ENCODE data around the gene LHPP.
A peak's percentile ranks its signal among the peaks of the same experiment; 100 is the strongest.

Gene LHPP

DNA sequence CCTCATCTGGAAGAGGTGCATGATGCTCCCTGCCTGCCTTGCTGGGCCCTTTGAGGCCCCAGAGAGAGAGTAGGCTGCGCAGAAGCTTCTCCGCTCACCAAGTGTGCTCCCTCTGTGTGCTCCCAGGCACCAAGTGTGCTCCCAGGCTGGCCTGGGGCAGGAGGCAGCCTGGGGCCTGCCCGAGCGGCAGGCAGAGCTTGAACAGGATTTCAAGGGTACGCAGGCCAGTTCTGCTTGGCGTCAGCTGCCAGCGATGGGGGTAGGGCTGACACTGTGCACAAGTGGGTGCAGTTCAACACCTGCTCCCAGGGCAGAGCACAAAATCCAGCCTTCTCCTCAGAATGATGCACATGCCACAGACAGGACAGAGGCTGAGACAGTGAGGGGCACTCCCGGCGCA lies 162.8 kb downstream of the LHPP start:
- peaks cover 2 to 50% (median 40%) of the 10 kb centered on the region in 4 experiments for H3K4me1 ChIP-seq (ENCODE audit: control extremely low read depth in 1 of 4, control insufficient read depth in 4 of 4, insufficient read depth in 4 of 4, low read length in 3 of 4)
- CTCF ChIA-PET, result interaction anchor here (1.0 to 1.7 kb wide), 2 partner anchors 9 kb away, joined by 4 read pairs; no protein-coding TSS in a partner anchor
- no peak overlapping the region for H3K27ac ChIP-seq (ENCODE audit: insufficient read depth in 1 of 2, low read depth in 1 of 2, low read length in 2 of 2, poor library complexity in 1 of 2, severe bottlenecking in 2 of 2)

DNA sequence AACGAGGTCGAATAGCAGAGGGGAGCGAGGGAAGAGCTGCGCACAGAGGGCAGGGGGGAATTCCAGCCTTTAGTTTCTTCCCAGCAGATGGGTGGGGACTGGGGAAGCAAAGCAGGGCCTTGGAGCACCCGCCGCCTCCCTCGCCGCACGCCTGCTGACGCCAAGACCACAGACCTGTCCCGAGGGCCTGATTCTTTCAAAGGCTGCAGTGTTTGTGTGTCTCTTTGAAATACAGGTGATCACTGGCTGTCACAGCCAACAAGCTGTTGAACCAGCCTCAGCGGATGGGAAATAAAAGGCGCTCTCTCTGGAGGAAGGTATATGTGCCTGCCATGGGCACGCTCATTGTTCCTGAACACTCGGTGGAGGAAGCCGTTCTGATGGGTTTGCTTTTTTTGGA lies 163.3 kb downstream of the LHPP start:
- H3K27me3 ChIP-seq (replicated peaks in 2 of 5; ENCODE audit: control insufficient read depth in 4 of 5, insufficient read depth in 5 of 5, low read length in 4 of 5), result no peaks in the 10 kb centered on the region
- CTCF ChIA-PET, result interaction anchor here (1.0 to 1.7 kb wide), 3 partner anchors 8 to 116 kb away, joined by 3 to 4 read pairs (median 4); no protein-coding TSS in a partner anchor
- POLR2A ChIA-PET, result no interaction called here
- no peak overlapping the region for H3K4me3 ChIP-seq (ENCODE audit: control insufficient read depth in 1 of 7, extremely low read depth in 1 of 7, insufficient read depth in 4 of 7, low read depth in 2 of 7, low read length in 6 of 7)
- peaks cover 0 to 34% (median 12%) of the 10 kb centered on the region in 4 experiments for H3K36me3 ChIP-seq (ENCODE audit: control insufficient read depth in 4 of 4, insufficient read depth in 4 of 4, low read length in 3 of 4)
- H3K27ac ChIP-seq (ENCODE audit: insufficient read depth in 1 of 2, low read depth in 1 of 2, low read length in 2 of 2, poor library complexity in 1 of 2, severe bottlenecking in 2 of 2), result no peak overlapping the region
- H3K9me3 ChIP-seq (ENCODE audit: control extremely low read depth in 1 of 5, control insufficient read depth in 4 of 5, insufficient read depth in 2 of 5, low read depth in 1 of 5, low read length in 4 of 5), result no peaks in the 10 kb centered on the region
- peaks cover 2 to 50% (median 41%) of the 10 kb centered on the region in 4 experiments for H3K4me1 ChIP-seq (ENCODE audit: control extremely low read depth in 1 of 4, control insufficient read depth in 4 of 4, insufficient read depth in 4 of 4, low read length in 3 of 4)
- DNase-seq, result no peak
- WGBS (ENCODE audit: insufficient coverage), result 96% methylated on average over 16 of the region's 16 CpGs

More for the DNA sequence above, 162.8 kb downstream of the LHPP start:
- Histone ChIP-seq H3K36me3 (ENCODE audit: control insufficient read depth in 4 of 4, insufficient read depth in 4 of 4, low read length in 3 of 4) (peaks cover 0 to 34% (median 12%) of the 10 kb centered on the region in 4 experiments), H3K9me3 (ENCODE audit: control extremely low read depth in 1 of 5, control insufficient read depth in 4 of 5, insufficient read depth in 2 of 5, low read depth in 1 of 5, low read length in 4 of 5) (no peaks in the 10 kb centered on the region), H3K27me3 (replicated peaks in 2 of 5; ENCODE audit: control insufficient read depth in 4 of 5, insufficient read depth in 5 of 5, low read length in 4 of 5) (no peaks in the 10 kb centered on the region), H3K4me3 (ENCODE audit: control insufficient read depth in 1 of 7, extremely low read depth in 1 of 7, insufficient read depth in 4 of 7, low read depth in 2 of 7, low read length in 6 of 7) (no peak overlapping the region)
- no peak for DNase-seq
- POLR2A ChIA-PET, result no interaction called here
- 93% methylated on average over 9 of the region's 9 CpGs for WGBS (ENCODE audit: insufficient coverage)

DNA sequence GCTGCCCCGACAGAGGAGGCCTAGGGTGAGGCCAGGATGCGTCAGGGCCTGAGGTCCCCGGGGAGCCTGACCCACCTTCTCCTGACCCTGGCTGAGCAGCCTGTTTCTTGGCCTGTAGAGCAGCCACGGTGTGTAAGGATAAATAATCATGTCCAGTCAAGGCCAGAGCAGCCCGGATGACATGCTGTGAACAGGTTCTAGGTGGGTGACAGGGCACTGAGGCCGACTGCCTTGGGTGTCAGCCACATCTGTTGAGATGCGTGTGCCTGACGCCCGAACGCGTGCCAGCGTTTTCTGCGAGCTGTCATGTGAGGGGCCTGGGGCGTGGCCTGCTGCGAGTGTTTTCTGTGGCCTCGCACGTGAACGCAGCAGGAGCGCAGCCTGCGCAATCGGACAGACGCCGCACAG lies 164.2 kb downstream of the LHPP start:
- peaks cover 2 to 49% (median 36%) of the 10 kb centered on the region in 4 experiments for H3K4me1 ChIP-seq (ENCODE audit: control extremely low read depth in 1 of 4, control insufficient read depth in 4 of 4, insufficient read depth in 4 of 4, low read length in 3 of 4)
- H3K36me3 ChIP-seq (ENCODE audit: control insufficient read depth in 4 of 4, insufficient read depth in 4 of 4, low read length in 3 of 4), result peaks cover 0 to 30% (median 11%) of the 10 kb centered on the region in 4 experiments
- peak overlapping the region in 1 of 2 experiments; percentile 5 for H3K27ac ChIP-seq (ENCODE audit: insufficient read depth in 1 of 2, low read depth in 1 of 2, low read length in 2 of 2, poor library complexity in 1 of 2, severe bottlenecking in 2 of 2)
- 92% methylated on average over 23 of the region's 23 CpGs for WGBS (ENCODE audit: insufficient coverage)
- no peak for DNase-seq
- H3K27me3 ChIP-seq (replicated peaks in 2 of 5; ENCODE audit: control insufficient read depth in 4 of 5, insufficient read depth in 5 of 5, low read length in 4 of 5), result no peaks in the 10 kb centered on the region
- POLR2A ChIA-PET, result no interaction called here
- CTCF ChIA-PET, result interaction anchor here (1.0 to 4.1 kb wide), 4 partner anchors 8 to 116 kb away, joined by 3 to 21 read pairs (median 4); no protein-coding TSS in a partner anchor
- H3K9me3 ChIP-seq (ENCODE audit: control extremely low read depth in 1 of 5, control insufficient read depth in 4 of 5, insufficient read depth in 2 of 5, low read depth in 1 of 5, low read length in 4 of 5), result no peaks in the 10 kb centered on the region
- H3K4me3 ChIP-seq (ENCODE audit: control insufficient read depth in 1 of 7, extremely low read depth in 1 of 7, insufficient read depth in 4 of 7, low read depth in 2 of 7, low read length in 6 of 7), result no peak overlapping the region

DNA sequence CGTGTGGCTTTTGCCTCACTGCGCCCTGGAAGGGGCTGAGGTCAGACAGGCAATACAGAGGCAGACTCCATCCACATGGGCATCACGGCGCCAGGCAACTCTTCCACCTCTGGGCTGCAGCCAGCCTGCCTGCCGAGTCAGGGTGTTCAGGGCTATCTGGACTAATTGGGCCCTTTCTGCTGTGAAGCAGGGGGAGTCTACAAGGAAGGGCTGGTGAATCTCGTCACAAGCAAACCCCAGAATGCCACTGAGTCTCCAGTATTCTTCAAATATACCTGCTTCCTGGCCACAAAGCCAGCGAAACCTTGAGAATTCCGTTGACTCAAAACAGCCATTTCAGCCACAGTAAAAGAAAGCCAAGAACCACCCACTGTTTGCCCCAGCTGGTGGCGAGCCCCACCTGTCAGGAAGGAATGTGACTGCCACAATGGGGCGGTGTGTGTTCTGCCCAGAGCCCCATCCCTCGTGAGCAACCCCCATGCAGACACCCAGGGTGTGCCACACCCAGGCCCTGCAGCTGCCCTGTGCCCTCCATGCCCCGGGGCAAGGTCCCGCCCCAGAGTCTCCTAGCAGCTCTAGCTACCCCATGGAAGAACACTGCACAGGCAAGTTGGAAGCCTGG lies 165.2 kb downstream of the LHPP start:
- H3K27ac ChIP-seq (ENCODE audit: insufficient read depth in 1 of 2, low read depth in 1 of 2, low read length in 2 of 2, poor library complexity in 1 of 2, severe bottlenecking in 2 of 2), result no peak overlapping the region
- no peaks in the 10 kb centered on the region for H3K9me3 ChIP-seq (ENCODE audit: control extremely low read depth in 1 of 5, control insufficient read depth in 4 of 5, insufficient read depth in 2 of 5, low read depth in 1 of 5, low read length in 4 of 5)
- peaks cover 0 to 29% (median 10%) of the 10 kb centered on the region in 4 experiments for H3K36me3 ChIP-seq (ENCODE audit: control insufficient read depth in 4 of 4, insufficient read depth in 4 of 4, low read length in 3 of 4)
- H3K27me3 ChIP-seq (replicated peaks in 2 of 5; ENCODE audit: control insufficient read depth in 4 of 5, insufficient read depth in 5 of 5, low read length in 4 of 5), result no peaks in the 10 kb centered on the region
- peak in 1 of 3 donors; percentile 36 for DNase-seq
- 69% methylated on average over 11 of the region's 13 CpGs for WGBS (ENCODE audit: insufficient coverage)
- CTCF ChIA-PET, result interaction anchor here (0.9 to 4.1 kb wide), 11 partner anchors 8 to 115 kb away, joined by 3 to 21 read pairs (median 5); no protein-coding TSS in a partner anchor
- no peak overlapping the region for H3K4me3 ChIP-seq (ENCODE audit: control insufficient read depth in 1 of 7, extremely low read depth in 1 of 7, insufficient read depth in 4 of 7, low read depth in 2 of 7, low read length in 6 of 7)
- POLR2A ChIA-PET, result no interaction called here
- H3K4me1 ChIP-seq (ENCODE audit: control extremely low read depth in 1 of 4, control insufficient read depth in 4 of 4, insufficient read depth in 4 of 4, low read length in 3 of 4), result peaks cover 2 to 44% (median 35%) of the 10 kb centered on the region in 4 experiments

DNA sequence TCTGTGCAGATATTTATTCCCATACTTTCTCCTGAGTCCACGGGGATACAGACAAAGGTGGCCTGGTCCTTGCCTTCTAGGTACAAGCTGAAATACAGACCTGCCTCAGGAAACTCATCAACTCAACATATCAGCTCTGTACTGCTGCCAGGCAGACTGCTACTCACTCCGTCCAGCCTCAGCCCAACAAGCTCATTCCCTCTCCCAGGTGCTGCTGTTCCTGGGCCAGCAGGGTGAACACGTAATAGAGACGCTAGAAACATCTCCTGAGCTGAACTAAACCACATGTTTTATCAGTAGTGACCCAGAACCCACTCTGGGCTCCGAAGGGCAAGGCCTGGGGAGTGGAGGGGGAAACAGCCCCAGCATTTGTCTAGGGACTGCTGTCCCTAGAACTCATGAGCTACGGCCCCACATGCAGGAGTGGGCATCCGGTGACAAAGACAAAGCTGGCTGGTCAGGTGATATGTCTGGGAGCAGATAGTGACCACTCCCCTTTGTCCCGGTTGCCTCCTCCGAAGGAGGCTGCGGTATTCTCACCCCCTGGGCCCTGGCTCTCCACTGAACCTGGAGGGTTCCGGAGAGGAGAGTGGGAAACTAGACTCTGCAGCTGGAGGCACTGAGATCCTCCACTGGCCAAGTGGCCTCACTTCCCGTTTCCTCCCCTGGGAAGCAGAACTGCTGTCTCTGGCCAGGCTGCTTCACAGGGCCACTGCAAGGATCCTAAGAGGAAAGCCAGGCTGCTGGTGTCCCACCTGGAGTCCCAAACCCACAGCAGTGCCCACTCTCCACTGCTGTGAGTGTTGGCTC lies 166.4 kb downstream of the LHPP start:
- no peaks in the 10 kb centered on the region for H3K9me3 ChIP-seq (ENCODE audit: control extremely low read depth in 1 of 5, control insufficient read depth in 4 of 5, insufficient read depth in 2 of 5, low read depth in 1 of 5, low read length in 4 of 5)
- 91% methylated on average over 10 of the region's 12 CpGs for WGBS (ENCODE audit: insufficient coverage)
- H3K4me1 ChIP-seq (ENCODE audit: control extremely low read depth in 1 of 4, control insufficient read depth in 4 of 4, insufficient read depth in 4 of 4, low read length in 3 of 4), result peaks cover 2 to 49% (median 37%) of the 10 kb centered on the region in 4 experiments
- CTCF ChIA-PET, result interaction anchor here (1.0 to 4.1 kb wide), 13 partner anchors 9 to 118 kb away, joined by 3 to 21 read pairs (median 4); no protein-coding TSS in a partner anchor
- no peak overlapping the region for H3K27ac ChIP-seq (ENCODE audit: insufficient read depth in 1 of 2, low read depth in 1 of 2, low read length in 2 of 2, poor library complexity in 1 of 2, severe bottlenecking in 2 of 2)
- peak in 1 of 3 donors; percentile 32 for DNase-seq
- no peak overlapping the region for H3K4me3 ChIP-seq (ENCODE audit: control insufficient read depth in 1 of 7, extremely low read depth in 1 of 7, insufficient read depth in 4 of 7, low read depth in 2 of 7, low read length in 6 of 7)
- peaks cover 0 to 22% (median 5%) of the 10 kb centered on the region in 4 experiments for H3K36me3 ChIP-seq (ENCODE audit: control insufficient read depth in 4 of 4, insufficient read depth in 4 of 4, low read length in 3 of 4)
- POLR2A ChIA-PET, result no interaction called here
- no peaks in the 10 kb centered on the region for H3K27me3 ChIP-seq (replicated peaks in 2 of 5; ENCODE audit: control insufficient read depth in 4 of 5, insufficient read depth in 5 of 5, low read length in 4 of 5)

DNA sequence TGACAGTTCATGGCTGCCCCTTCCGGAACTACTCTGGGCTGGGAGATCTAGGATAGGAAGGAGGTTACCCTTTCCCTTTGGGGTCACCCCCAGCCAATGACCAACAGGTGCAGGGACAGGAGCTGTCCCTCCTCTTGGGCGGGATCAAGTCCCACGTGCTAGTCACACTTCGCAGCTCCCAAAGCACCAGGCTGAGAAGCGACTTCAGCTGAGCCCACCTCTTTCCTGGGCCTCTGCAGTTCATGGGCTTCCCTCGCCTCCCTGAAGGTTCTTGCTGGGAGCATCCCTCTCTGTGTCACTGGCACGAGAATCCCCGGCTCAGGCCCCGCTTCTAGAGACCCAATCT lies 167.0 kb downstream of the LHPP start:
- Histone ChIP-seq H3K36me3 (ENCODE audit: control insufficient read depth in 4 of 4, insufficient read depth in 4 of 4, low read length in 3 of 4) (peaks cover 0 to 17% (median 2%) of the 10 kb centered on the region in 4 experiments), H3K27me3 (replicated peaks in 2 of 5; ENCODE audit: control insufficient read depth in 4 of 5, insufficient read depth in 5 of 5, low read length in 4 of 5) (no peaks in the 10 kb centered on the region), H3K4me3 (ENCODE audit: control insufficient read depth in 1 of 7, extremely low read depth in 1 of 7, insufficient read depth in 4 of 7, low read depth in 2 of 7, low read length in 6 of 7) (no peak overlapping the region), H3K4me1 (ENCODE audit: control extremely low read depth in 1 of 4, control insufficient read depth in 4 of 4, insufficient read depth in 4 of 4, low read length in 3 of 4) (peaks cover 2 to 49% (median 37%) of the 10 kb centered on the region in 4 experiments), H3K9me3 (ENCODE audit: control extremely low read depth in 1 of 5, control insufficient read depth in 4 of 5, insufficient read depth in 2 of 5, low read depth in 1 of 5, low read length in 4 of 5) (no peaks in the 10 kb centered on the region), H3K27ac (ENCODE audit: insufficient read depth in 1 of 2, low read depth in 1 of 2, low read length in 2 of 2, poor library complexity in 1 of 2, severe bottlenecking in 2 of 2) (no peak overlapping the region)
- no peak for DNase-seq
- 95% methylated on average over 8 of the region's 9 CpGs for WGBS (ENCODE audit: insufficient coverage)
- CTCF ChIA-PET, result interaction anchor here (1.0 to 4.1 kb wide), 10 partner anchors 9 to 117 kb away, joined by 3 to 21 read pairs (median 4); no protein-coding TSS in a partner anchor
- POLR2A ChIA-PET, result no interaction called here
